Measurements from ENCODE around the gene FCHO1. TPM values are rescaled to one million over a fixed set of nuclear protein-coding genes. Genes with fewer than 3 reads are reported as not detected.

The FCHO1 gene
- total and polyA plus RNA-seq, 2 donors (not counting 1 experiment from before 2014, with no cell fraction given) = 85.7 to 149 TPM

- peak overlapping the region; percentile 85 for H3K4me3 Mint-ChIP-seq
- Histone ChIP-seq H2AFZ (ENCODE audit: insufficient read depth, low read depth, low read length, poor library complexity, severe bottlenecking) (peak overlapping the region; percentile 41), H3K79me2 (ENCODE audit: control insufficient read depth, insufficient read depth, low read length) (peaks cover 5% of the 10 kb centered on the region), H3K9ac (ENCODE audit: low read length) (peak overlapping the region; percentile 23), H3K27me3 (replicated peaks in 1 of 4; ENCODE audit: control extremely low read depth in 1 of 4, control insufficient read depth in 3 of 4, insufficient read depth in 4 of 4, low read length in 3 of 4) (no peaks in the 10 kb centered on the region), H3K36me3 (replicated peaks in 1 of 2; ENCODE audit: control extremely low read depth in 1 of 2, control insufficient read depth in 1 of 2, extremely low read depth in 1 of 2, insufficient read depth in 2 of 2, low read length in 1 of 2) (peaks cover 0 to 10% of the 10 kb centered on the region in 2 experiments), H3K27ac (ENCODE audit: low read length in 2 of 2) (peak overlapping the region; percentile 50 to 67), H4K20me1 (ENCODE audit: control insufficient read depth, insufficient read depth, low read length, poor library complexity, severe bottlenecking) (no peaks in the 10 kb centered on the region), H3K4me2 (replicated peaks; ENCODE audit: low read depth, low read length, poor library complexity, severe bottlenecking) (peak overlapping the region; percentile 71), H3K4me3 (ENCODE audit: control extremely low read depth in 1 of 5, extremely low read depth in 1 of 5, insufficient read depth in 1 of 5, low read depth in 2 of 5, low read length in 4 of 5) (peak overlapping the region in 1 of 5 experiments; percentile 4), H3K4me1 (ENCODE audit: control insufficient read depth in 2 of 2, insufficient read depth in 2 of 2, low read length in 2 of 2) (peaks cover 22 to 37% of the 10 kb centered on the region in 2 donors), H3K9me3 (ENCODE audit: control extremely low read depth in 1 of 3, control insufficient read depth in 2 of 3, insufficient read depth in 1 of 3, low read length in 2 of 3) (peaks cover 0 to 4% (median 2%) of the 10 kb centered on the region in 3 donors)
- peaks cover 42% of the 10 kb centered on the region for H3K4me1 Mint-ChIP-seq
- intact Hi-C loops (cut with micrococcal nuclease) = loop anchor here (1.0 to 2.0 kb wide), 2 partner anchors 16 to 37 kb away; no protein-coding TSS in a partner anchor
- H3K27me3 Mint-ChIP-seq = no peaks in the 10 kb centered on the region
- CTCF ChIA-PET = interaction anchor here (1.1 to 9.4 kb wide), 7 partner anchors 14 to 120 kb away, joined by 3 to 87 read pairs (median 5); partner anchors contain the start of genes FCHO1 and RPL18A
- 16% methylated on average over 15 of the region's 18 CpGs for WGBS (ENCODE audit: insufficient coverage)
- TF ChIP-seq EZH2 (IDR thresholded peaks at IDR 0.05; ENCODE audit: borderline replicate concordance, insufficient read depth, low read depth, low read length, poor library complexity, severe bottlenecking) (no peak), CTCF (IDR thresholded peaks at IDR 0.05) (no peak)
- H3K9me3 Mint-ChIP-seq (ENCODE audit: insufficient read depth) = no peaks in the 10 kb centered on the region
- DNase-seq (peak; percentile 73), ATAC-seq (ENCODE audit: low read depth) (peak; percentile 79)
- peak overlapping the region; percentile 90 for H3K27ac Mint-ChIP-seq
- POLR2A ChIA-PET = interaction anchor here (0.7 to 3.0 kb wide), 6 partner anchors 8 to 109 kb away, joined by 3 to 14 read pairs (median 7); partner anchors contain the start of genes FCHO1, JAK3 and MAP1S
Measured at GRCh38 chr19:17739121-17739875, 12.0 kb upstream of the FCHO1 start.

GRCh38 chr19:17741456-17741855 lies 9.8 kb upstream of the FCHO1 start:
- no peak overlapping the region for H3K4me3 ChIP-seq (ENCODE audit: control extremely low read depth in 1 of 5, extremely low read depth in 1 of 5, insufficient read depth in 1 of 5, low read depth in 2 of 5, low read length in 4 of 5)
- peaks cover 49% of the 10 kb centered on the region for H3K4me1 Mint-ChIP-seq
- ChIA-PET POLR2A (interaction anchor here (0.6 to 1.7 kb wide), 2 partner anchors 10 to 258 kb away, joined by 4 to 6 read pairs; partner anchors contain the start of gene FCHO1), CTCF (interaction anchor here (0.7 to 9.4 kb wide), 6 partner anchors 12 to 197 kb away, joined by 3 to 87 read pairs (median 3); partner anchors contain the start of gene FCHO1)
- H3K9me3 Mint-ChIP-seq (ENCODE audit: insufficient read depth) = no peaks in the 10 kb centered on the region
- no peaks in the 10 kb centered on the region for H3K27me3 ChIP-seq (replicated peaks in 1 of 4; ENCODE audit: control extremely low read depth in 1 of 4, control insufficient read depth in 3 of 4, insufficient read depth in 4 of 4, low read length in 3 of 4)
- H4K20me1 ChIP-seq (ENCODE audit: control insufficient read depth, insufficient read depth, low read length, poor library complexity, severe bottlenecking) = no peaks in the 10 kb centered on the region
- no peak for ATAC-seq (ENCODE audit: low read depth)
- DNase-seq = no peak
- H3K79me2 ChIP-seq (ENCODE audit: control insufficient read depth, insufficient read depth, low read length) = peaks cover 5% of the 10 kb centered on the region
- peak overlapping the region; percentile 32 for H3K27ac Mint-ChIP-seq
- no peak overlapping the region for H2AFZ ChIP-seq (ENCODE audit: insufficient read depth, low read depth, low read length, poor library complexity, severe bottlenecking)
- intact Hi-C loops (cut with micrococcal nuclease) = no loop called here
- H3K4me3 Mint-ChIP-seq = no peak overlapping the region
- 95% methylated on average over 2 of the region's 2 CpGs for WGBS (ENCODE audit: insufficient coverage)
- TF ChIP-seq CTCF (IDR thresholded peaks at IDR 0.05) (no peak), EZH2 (IDR thresholded peaks at IDR 0.05; ENCODE audit: borderline replicate concordance, insufficient read depth, low read depth, low read length, poor library complexity, severe bottlenecking) (no peak)
- no peaks in the 10 kb centered on the region for H3K36me3 ChIP-seq (replicated peaks in 1 of 2; ENCODE audit: control extremely low read depth in 1 of 2, control insufficient read depth in 1 of 2, extremely low read depth in 1 of 2, insufficient read depth in 2 of 2, low read length in 1 of 2)
- no peaks in the 10 kb centered on the region for H3K27me3 Mint-ChIP-seq
- H3K4me1 ChIP-seq (ENCODE audit: control insufficient read depth in 2 of 2, insufficient read depth in 2 of 2, low read length in 2 of 2) = peaks cover 22 to 38% of the 10 kb centered on the region in 2 donors
- no peak overlapping the region for H3K9ac ChIP-seq (ENCODE audit: low read length)
- H3K27ac ChIP-seq (ENCODE audit: low read length in 2 of 2) = no peak overlapping the region
- H3K4me2 ChIP-seq (replicated peaks; ENCODE audit: low read depth, low read length, poor library complexity, severe bottlenecking) = no peak overlapping the region
- peaks cover 0 to 4% (median 2%) of the 10 kb centered on the region in 3 donors for H3K9me3 ChIP-seq (ENCODE audit: control extremely low read depth in 1 of 3, control insufficient read depth in 2 of 3, insufficient read depth in 1 of 3, low read length in 2 of 3)

Measured in B cell (primary cell).